HG03460 (cell line): ENCODE data around the gene MKNK1.

Source experiments
- ATAC-seq: cut with Tn5 transposase; IDR thresholded peaks from one replicate; pipeline ENCODE4 v1.9.1; 2021; ENCODE audit not compliant: unreplicated experiment

MKNK1 gene

DNA sequence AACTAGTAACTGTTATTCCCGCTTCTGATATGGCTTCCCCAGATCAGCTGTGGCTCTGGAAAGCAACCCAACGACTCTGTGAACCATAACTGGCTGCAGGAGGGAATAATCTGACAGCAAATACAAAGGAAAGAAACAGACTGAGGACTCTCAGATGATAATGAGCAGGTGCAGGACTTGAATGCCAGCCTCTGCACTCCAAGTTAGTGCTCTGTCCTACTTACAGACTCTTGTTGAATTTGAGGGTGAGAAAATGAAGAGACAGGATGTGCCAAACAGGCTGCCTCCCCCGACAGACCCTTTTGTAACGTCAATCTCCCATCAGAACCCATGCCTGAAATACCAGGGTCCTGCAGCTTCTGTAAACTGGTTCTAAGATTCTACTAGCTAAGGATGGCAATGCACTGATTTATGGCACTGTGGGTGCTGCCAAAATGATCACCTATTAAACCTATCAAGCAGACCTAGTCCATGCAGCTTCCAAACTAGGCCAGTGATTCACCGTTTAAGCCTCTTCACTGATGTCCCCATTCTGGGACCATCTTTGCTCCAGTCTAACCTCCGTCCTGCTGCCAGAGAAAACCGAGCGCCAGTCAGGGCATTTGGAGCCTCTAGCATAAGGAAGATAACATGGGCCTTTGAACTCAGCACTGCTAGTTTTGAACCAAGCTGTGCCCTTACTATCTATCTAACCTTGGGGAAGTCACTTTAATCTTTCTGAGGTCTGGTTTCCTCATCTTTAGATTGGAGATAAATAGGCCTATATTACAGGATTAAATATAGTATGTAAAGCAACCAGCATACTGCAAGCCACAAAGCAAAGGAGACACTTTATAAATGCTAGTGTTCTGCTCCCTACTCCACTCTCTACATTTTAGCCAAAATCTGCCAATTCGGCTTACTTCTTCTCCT lies 4.8 kb downstream of the MKNK1 start:
- ATAC-seq = no peak

DNA sequence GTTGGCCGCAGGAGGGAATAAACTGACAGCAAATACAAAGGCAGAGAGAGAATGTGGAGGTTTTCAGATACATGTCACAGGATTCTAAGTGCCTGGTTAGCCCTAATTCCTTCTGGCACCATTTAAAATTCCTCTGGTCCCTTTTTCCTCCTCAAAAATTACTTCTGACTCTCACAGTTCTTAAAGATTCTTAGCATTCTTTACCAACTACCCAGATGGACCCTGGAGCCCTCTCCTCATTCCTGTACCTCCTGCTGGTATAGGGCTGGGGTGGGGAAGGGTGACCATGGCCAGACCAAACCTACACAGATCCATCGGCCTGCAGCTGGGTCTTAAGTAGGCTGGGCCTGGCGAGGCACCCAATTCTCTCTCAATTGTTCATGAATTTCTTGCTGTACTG lies 7.2 kb downstream of the MKNK1 start:
- ATAC-seq = no peak

DNA sequence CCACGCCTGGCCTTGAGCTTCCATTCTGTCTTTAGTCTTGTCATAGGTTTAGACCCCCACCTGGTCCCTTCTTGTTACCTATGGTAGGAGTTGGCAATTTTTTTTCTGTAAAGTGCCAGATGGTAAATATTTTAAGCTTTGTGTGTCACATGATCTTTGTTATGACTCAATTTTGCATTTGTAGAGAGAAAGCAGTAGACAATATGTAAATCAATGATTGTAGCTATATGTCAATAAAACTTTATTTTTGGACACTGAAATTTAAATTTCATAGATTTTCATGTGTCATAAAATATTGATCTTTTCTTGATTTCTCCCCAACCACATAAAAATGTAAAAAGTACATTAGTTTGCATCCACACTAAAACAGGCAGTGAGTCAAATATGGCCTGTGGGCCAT lies 8.0 kb downstream of the MKNK1 start:
- no peak for ATAC-seq

DNA sequence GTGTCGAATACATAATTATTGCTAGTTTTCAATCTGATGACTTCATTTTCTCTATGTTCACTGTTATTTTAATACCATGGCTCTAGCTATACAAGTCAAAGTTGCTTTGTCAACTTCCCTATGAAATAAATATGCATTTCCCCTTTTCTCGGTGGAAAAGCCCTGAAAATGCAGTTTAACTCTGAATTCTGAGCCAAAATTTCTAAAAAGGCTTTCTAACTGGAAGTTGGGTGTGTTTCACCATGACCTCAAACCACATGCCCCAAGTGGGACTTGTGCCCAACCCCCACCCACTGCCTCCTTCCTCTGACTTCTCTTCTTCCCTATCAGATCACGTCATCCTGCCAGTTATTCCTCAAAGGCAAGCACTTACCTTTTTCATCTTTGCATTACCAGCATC lies 8.9 kb downstream of the MKNK1 start:
- ATAC-seq = no peak

DNA sequence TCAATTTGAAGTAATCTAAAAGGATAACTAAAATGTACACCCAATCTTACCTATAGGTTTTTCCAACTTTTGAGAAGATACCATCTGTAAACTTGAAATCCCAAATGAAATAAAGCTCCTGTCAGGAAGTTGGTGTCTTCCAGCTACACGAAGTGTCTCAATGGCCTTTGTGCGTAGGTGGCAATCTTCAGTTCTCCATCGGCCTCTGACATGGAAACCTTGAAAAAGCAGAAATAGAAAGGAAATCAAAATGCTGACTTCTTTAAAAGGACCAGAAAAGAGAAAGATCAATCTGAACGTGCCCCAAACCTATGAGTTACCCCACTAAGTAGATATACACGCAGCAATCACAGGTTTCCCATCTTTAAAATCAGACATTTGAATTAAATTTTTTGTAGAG lies 10.0 kb downstream of the MKNK1 start:
- no peak for ATAC-seq

DNA sequence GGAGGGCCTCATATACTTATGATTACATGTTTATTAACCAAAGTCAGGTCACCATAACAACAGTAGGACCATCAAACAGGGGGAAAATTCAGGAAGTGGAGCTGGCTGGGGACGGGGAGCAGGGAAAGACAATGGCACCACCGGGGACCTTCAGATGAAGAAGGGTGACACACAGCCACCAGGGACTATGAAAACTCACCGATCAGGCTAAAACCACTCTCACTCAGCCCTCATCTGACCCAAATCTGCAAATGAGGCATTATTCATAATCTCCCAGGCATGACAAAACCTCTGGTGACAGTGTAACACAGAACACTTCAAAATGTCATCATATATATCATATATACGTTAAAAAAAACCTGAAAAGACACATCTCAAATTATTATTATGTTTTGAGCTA lies 11.2 kb downstream of the MKNK1 start:
- ATAC-seq = no peak

DNA sequence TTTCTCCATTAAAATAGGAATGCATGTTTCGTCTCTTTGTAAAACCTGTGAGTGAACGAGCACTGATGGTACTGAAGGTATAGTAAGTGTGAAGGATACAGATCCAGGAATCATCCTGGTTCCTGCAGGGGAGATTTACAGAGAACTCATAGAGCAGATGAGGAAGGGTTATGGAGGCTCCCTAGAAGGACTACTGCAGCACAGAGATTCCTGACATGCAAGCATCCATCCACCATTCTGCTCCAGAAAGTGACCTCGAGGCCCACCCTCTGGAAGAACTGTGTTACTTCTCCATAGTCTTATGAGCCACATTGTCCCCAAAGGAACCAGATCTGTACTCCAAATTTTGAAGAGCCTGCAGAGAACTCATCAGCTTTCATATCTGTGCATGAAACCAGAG lies 14.5 kb downstream of the MKNK1 start:
- ATAC-seq = no peak

DNA sequence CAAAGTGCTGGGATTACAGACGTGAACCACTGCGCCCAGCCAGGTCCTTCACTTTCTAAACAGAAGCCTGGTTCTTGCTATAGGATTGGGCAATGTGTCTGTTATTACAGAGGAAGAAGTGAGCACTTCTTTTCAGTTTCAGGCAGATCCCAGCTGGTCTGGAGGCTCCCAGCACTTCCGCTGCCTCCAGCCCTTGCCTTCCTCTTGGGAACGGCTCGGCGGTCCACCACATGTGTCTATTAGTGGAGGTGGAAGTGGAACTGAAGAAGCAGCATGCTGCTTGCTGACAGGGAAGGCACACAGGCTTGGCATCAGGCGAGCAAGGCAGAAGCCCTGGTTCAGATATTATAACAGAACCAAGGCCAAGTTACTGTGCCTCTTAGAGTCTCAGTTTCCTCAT lies 17.0 kb downstream of the MKNK1 start:
- ATAC-seq = no peak

DNA sequence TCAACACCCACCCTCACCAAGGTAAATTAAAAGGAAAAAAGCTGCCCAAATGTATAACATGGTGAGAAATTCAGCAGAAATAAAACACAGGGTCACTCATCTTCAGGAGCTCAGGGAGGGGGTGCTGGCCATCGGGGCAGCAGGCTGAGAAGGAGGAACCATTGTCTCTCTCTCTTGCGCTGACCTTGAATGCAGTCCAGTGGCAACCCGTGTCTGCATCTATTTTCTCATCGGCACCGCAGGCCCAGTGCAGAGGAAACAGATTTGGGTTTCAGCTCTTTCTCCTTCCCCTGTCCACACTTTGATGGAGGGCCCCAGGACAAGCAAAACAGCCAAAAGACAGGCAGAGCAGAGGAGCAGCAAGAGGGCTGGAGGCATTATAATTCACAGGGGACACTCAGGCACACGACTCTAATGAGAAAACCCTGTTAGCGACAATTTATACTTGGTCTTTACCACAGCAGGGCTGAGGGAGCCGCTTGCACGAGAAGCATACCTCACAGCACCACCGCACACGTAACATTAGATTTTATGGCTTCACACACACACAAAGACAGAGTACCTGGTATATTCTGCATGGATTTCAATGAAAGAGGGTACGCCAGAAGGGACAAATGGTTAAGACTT lies 18.6 kb downstream of the MKNK1 start:
- no peak for ATAC-seq

DNA sequence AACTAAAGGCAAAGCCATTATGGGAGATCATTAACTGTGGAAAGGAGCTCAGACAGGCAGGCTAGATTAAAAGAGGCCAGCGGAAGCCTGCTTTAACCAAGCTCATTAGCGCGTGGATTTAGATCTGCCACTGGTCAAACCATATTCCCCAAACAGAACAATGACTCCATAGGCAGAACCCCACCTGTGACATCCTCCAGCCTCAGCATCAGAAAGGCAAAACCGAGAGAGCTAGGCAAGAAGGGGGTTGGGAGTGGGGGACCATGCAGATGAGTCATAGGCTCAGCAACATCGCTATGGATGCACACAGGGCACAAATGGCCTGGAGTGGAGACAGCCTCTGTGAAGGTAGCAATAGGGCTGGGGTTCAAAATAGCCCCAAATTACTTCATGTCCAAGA lies 20.6 kb downstream of the MKNK1 start:
- no peak for ATAC-seq

DNA sequence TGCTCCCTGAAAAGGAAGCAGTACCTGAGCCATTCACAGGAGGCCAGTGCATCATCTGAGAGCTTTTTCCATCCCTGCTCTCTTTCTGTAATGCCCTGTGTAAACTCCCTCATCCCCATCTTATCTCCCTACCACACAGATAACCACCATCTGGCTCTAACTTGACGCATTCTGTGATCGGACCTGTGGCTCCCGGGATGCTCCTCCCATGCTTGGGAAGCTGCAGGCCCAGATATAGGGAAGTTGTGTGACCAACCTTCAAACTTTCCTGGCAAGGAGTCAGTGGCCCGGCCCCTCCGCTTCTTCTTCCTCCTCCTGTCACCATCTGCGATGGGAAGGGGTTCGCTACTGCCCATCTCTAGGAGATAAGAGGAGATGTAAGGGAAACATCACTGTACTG lies 21.1 kb downstream of the MKNK1 start:
- no peak for ATAC-seq

DNA sequence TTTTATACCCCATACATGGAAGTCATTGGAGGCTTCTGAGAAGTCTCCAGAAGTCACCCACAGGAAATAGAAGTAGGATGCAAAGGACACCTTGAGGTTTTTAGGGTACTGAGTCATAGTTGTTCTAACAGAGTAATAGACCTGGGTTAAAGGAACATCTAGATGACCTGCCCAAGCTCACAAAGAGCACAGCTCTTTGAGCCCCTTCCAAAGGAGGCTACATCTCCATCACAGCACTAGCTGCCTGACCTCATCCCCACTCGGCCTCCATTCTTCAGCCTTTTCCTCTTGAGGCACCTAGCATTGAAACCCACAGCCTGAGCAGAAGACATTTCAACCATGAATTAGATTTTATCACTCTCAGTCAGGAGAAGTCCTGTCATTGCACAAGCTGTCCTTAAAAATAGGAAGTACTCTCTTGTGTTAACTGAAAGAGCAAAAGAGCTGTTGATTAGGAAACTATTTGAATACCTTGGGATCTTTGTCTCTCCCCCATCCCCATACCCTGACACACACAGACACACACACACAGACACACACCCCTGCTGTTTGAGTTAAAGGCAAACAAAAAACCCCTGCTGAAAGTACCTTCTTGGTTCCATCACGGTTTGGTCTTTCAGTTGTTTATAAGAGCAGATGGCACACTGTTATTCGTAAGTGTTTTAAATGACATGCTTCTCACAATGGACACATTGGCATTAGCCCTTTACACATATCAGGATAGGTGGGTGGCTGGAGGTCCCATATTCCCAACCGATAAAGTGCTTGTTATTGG lies 22.2 kb downstream of the MKNK1 start:
- no peak for ATAC-seq

DNA sequence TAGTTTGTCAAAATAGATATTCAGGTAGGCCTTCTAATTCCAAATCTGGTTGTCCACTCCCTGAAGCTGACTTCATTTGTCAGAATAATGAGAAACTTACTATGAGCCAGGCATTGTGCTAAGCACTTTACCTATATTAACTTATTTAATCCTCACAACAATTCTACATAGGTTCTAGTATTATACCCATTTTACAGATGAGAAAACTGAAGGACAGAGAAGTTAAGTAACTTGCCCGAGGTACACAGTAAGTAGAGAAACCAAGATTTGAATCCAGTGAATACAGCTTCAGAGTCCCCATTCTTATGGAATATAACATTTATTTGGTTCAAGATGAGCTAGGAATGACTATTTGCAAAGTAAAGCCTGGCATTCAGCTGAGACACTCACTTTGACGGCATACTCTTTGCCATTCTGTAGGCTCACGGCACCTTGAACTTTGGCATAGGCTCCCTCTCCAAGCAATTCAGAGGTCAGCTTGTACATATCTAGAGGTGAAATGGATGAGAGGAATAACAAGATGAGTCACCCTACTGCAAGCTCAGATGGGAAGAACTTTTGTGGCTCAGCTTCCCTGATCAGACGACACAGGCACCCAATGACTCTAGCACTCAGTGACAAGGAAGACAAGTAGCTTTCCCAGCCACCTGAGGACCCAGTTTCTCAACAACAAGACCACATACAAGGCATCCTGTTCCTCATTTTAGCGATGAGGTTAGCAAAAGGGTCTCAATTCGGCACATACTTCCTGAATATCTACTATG lies 23.7 kb downstream of the MKNK1 start:
- ATAC-seq = no peak

DNA sequence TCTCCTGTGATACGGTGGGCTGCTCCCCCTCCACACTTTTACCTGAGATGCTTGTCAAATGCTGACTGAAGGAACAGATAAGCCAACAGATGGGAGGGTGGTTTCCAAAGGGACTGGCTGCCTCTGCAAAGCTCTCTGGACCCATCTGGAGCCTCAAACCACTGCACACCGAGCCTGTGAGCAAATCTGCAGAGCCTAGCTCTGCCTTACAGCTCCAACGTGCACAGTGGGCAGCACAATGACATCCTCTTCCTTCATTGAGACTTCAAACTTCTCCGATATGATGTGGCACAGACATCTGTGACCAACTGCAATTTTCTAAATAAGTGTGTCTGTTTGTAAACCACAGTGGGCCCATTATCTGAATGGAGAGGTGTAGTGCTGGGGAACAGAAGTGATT lies 26.4 kb downstream of the MKNK1 start:
- ATAC-seq = no peak

DNA sequence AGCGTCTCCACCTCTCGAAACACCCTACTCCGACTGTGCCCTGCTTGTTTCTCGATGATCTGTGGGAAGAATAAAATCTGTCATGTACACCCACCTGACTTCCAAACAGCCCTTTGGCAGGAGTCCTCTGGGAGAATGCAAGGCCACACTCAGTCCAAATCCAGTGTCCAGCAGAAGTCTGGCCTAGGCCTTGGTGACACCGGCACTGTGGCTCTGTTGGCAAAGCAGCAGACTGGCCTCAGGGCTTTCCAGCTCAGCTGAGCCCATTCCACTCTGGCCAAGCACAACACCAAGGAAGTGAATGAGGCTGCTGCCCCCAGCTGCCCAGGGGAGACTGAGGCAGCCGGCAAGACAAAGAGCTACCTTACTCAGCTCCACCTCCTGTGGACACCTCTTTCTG lies 27.5 kb downstream of the MKNK1 start:
- ATAC-seq = no peak

DNA sequence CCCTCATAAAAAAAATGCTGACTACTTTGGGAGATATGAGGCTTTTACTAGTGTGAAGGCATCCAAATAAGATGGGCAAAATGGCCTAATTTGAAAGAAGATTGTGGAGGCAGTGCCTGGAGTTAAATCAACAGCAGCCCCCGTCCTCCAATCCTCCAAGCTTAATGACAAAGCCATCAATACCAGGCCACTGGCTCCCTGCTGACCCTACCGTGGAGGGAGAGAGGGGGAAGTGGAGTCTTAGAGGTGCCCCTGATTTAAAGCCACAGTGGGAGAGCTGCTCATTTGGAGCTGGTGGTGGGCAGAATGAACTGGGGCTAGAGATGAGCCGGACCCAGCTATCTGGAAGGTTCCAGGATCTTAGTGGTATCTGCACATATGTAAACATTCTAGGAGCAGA lies 28.3 kb downstream of the MKNK1 start:
- ATAC-seq = no peak

DNA sequence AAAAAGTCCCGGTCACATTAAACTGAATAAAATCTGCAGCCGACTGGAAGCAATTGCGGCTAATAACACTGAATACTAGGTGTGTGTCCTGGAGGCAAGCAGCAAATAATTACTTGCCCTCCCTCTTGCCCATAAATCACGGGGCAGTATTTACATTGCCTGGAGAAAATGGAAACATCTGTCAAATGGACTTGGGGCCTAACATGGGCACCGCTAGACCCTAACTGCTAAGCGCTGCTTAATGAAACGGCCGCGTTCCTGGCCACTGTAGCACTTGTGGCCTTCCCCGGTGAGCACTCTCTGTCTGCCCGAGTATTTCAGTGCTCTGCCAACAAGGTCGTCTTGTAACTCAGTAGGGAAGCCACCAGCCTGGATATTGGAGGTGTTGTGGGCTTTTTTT lies 28.8 kb downstream of the MKNK1 start:
- ATAC-seq = no peak

DNA sequence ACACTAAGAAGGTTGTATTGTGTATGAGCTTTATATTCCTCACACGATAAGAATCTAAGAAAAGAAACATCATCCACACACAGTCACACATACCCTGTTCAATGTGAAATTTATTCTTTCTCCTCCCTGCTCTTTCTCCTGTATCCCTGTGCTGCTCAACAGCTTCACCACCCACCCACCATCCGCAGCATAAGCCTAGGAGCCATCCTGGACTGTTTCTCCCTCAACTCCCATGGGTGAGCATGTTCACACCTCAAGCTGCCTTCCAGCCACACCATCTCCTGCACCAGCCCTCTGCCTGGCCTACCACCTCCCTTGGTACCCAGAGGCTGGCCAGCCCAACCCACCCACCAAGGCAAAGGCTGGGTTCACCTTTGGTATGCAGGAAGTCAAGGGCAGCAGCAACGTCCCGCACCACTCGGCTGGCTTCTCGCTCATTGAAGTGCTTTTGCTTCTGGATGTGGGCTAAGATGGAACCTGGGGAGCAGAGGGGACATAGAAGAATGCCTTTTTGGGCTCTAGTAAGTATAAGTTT lies 32.3 kb downstream of the MKNK1 start:
- ATAC-seq = no peak

DNA sequence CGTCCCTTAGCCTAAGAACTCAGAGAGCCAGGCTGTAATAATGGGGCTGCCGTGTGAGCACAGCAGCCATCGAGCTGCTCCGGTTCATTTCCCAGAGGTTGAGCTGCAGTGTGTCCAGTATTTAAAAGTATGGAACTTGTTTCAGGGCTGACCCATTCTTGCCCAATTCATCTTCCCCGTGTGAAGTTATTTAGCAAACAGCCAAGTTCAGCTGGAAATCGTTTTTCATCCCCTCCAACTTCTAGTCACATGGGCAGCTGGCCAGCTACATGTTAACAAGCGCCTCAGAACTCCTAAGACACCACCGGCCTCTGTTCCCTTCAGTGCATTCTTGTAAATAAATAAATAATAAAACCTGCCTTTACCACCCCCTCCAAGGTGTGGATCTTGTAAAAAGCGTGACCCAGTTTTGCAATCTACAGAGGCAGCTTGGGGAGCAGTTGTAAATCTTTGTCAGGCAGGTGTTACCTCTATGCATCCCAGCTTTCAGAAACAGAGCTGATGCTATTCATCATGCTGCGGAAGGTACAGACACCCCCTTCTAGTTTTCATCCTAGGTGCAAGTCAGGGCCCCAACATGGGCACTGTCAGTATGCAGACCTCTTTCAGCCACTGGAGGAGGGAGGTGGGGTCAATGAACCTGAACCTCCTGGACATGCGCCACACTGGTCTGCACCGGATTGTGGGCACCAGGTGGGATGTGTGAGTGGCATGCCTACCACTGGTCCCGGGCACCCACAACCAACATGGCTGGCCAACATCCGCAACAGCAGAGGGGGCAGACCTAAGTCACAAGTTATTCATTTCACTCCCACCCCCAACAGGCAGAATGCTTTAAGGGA lies 34.0 kb downstream of the MKNK1 start:
- no peak for ATAC-seq

DNA sequence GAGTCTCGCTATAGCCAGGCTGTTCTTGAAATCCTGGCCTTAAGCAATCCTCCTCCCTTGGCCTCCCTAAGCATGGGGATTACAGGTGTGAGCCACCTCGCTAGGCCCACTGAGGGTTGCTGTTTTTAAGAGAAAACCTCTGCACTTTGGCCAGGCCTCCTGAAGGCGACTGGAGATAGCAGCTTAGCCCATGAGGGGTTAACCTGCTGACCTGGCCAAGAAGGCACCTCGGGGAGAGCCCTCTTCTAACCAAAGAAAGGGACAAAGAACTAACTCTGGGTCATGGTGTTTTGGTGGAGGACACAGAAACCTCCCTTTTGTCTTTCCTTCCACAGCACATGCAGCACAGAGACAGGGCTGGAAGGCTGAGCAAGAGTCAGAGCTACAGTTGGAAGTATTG lies 35.0 kb downstream of the MKNK1 start:
- no peak for ATAC-seq
